Measurements from ENCODE around the gene MFN2. TPM values are rescaled to one million over a fixed set of nuclear protein-coding genes. Genes with fewer than 3 reads are reported as not detected.
A peak's percentile ranks its signal among the peaks of the same experiment; 100 is the strongest.

Gene MFN2
- total RNA-seq, 4 donors from 2014 or later, result 72.1 to 92.8 (median 75.6) TPM

- peaks cover 0 to 9% (median 0%) of the 10 kb centered on the region in 4 donors for H3K4me1 ChIP-seq
- 51% methylated on average over 6 of the region's 6 CpGs; no CpG with 5 or more reads in 1 of the 2 donors for whole genome bisulfite sequencing, 2 donors (ENCODE audit: low coverage in 1 of 2)
- intact Hi-C loops (cut with DNase I; ENCODE audit: low total_unique reads), result no loop called here
- no peak for TF ChIP-seq POLR2A (IDR thresholded peaks at IDR 0.05)
- TF ChIP-seq POLR2AphosphoS5 (IDR thresholded peaks at IDR 0.05), result no peak
- peak; percentile 27 to 86 (median 58) for TF ChIP-seq CTCF (IDR thresholded peaks at IDR 0.05)
- no peak overlapping the region for H3K4me3 ChIP-seq
- DNase-seq, result peak; percentile 59
- H3K9me3 ChIP-seq, result no peaks in the 10 kb centered on the region
- peak overlapping the region in 2 of 4 donors; percentile 9 to 35 for H3K27ac ChIP-seq
- in situ Hi-C loops (cut with MboI; ENCODE audit: low pct_ligation_motif_present in 1 of 4, low pct_unique_long_range_greater_than_20kb in 1 of 4, low sequenced_read_pairs in 3 of 4), result loop anchor here in 3 of 4 donors (25.0 kb wide), 1 partner anchor 130 kb away; the partner anchor contains the start of gene NPPA (in 3 of the 3)
- peaks cover 0 to 5% (median 0%) of the 10 kb centered on the region in 4 donors for H3K36me3 ChIP-seq
- H3K27me3 ChIP-seq, result no peaks in the 10 kb centered on the region
These were observed 13.2 kb upstream of the MFN2 start for GRCh38 chr1:11967028-11967547.

- WGBS, 2 donors (ENCODE audit: low coverage in 1 of 2), result 92 to 94% methylated on average over 10 to 13 of the region's 17 CpGs
- DNase-seq, result no peak
- no peak for TF ChIP-seq POLR2A (IDR thresholded peaks at IDR 0.05)
- no peak for TF ChIP-seq POLR2AphosphoS5 (IDR thresholded peaks at IDR 0.05)
- no peak for TF ChIP-seq EP300 (IDR thresholded peaks at IDR 0.05; ENCODE audit: low read depth)
- TF ChIP-seq CTCF (IDR thresholded peaks at IDR 0.05), result no peak
- Histone ChIP-seq H3K36me3 (peaks cover 0 to 14% (median 5%) of the 10 kb centered on the region in 4 donors), H3K27ac (no peak overlapping the region), H3K4me3 (no peak overlapping the region), H3K27me3 (no peaks in the 10 kb centered on the region), H3K9me3 (no peaks in the 10 kb centered on the region), H3K4me1 (peaks cover 0 to 9% (median 0%) of the 10 kb centered on the region in 4 donors)
- in situ Hi-C loops (cut with MboI; ENCODE audit: low pct_ligation_motif_present in 1 of 4, low pct_unique_long_range_greater_than_20kb in 1 of 4, low sequenced_read_pairs in 3 of 4) (loop anchor here in 3 of 4 donors (25.0 kb wide), 1 partner anchor 133 kb away; the partner anchor contains the start of gene NPPA (in 3 of the 3)), intact Hi-C loops (cut with DNase I; ENCODE audit: low total_unique reads) (no loop called here)
These were observed 9.6 kb upstream of the MFN2 start for GRCh38 chr1:11970441-11971185.

- in situ Hi-C loops (cut with MboI; ENCODE audit: low pct_ligation_motif_present in 1 of 4, low pct_unique_long_range_greater_than_20kb in 1 of 4, low sequenced_read_pairs in 3 of 4), result no loop called here
- 67 to 70% methylated on average over 3 of the region's 3 CpGs for WGBS, 2 donors (ENCODE audit: low coverage in 1 of 2)
These were observed 2.6 kb upstream of the MFN2 start for GRCh38 chr1:11977625-11978024.

More at GRCh38 chr1:11977625-11978024, 2.6 kb upstream of the MFN2 start:
- intact Hi-C loops (cut with DNase I; ENCODE audit: low total_unique reads), result no loop called here
- H3K36me3 ChIP-seq, result peaks cover 0 to 17% (median 5%) of the 10 kb centered on the region in 4 donors
- H3K27ac ChIP-seq, result no peak overlapping the region
- no peak for DNase-seq
- no peaks in the 10 kb centered on the region for H3K9me3 ChIP-seq
- H3K27me3 ChIP-seq, result no peaks in the 10 kb centered on the region
- peaks cover 17 to 30% (median 25%) of the 10 kb centered on the region in 4 donors for H3K4me1 ChIP-seq
- no peak overlapping the region for H3K4me3 ChIP-seq
- TF ChIP-seq CTCF (IDR thresholded peaks at IDR 0.05) (no peak), POLR2AphosphoS5 (IDR thresholded peaks at IDR 0.05) (no peak), EP300 (IDR thresholded peaks at IDR 0.05; ENCODE audit: low read depth) (no peak), POLR2A (IDR thresholded peaks at IDR 0.05) (no peak)

Measured in transverse colon (tissue), 4 donors.